Inferior parietal cortex (tissue), 1 donor: ENCODE data around the gene PIEZO2.
"Not testable (repeated sequence)": the region's sequence is repeated elsewhere in the genome, so short reads cannot be mapped to it uniquely, and the experiment has no call there.

Source experiments
- DNase-seq: peaks from one replicate; pipeline ENCODE4 v3.0.0-alpha.2; 2016; ENCODE audit errors: extremely low spot score

PIEZO2 gene

DNA sequence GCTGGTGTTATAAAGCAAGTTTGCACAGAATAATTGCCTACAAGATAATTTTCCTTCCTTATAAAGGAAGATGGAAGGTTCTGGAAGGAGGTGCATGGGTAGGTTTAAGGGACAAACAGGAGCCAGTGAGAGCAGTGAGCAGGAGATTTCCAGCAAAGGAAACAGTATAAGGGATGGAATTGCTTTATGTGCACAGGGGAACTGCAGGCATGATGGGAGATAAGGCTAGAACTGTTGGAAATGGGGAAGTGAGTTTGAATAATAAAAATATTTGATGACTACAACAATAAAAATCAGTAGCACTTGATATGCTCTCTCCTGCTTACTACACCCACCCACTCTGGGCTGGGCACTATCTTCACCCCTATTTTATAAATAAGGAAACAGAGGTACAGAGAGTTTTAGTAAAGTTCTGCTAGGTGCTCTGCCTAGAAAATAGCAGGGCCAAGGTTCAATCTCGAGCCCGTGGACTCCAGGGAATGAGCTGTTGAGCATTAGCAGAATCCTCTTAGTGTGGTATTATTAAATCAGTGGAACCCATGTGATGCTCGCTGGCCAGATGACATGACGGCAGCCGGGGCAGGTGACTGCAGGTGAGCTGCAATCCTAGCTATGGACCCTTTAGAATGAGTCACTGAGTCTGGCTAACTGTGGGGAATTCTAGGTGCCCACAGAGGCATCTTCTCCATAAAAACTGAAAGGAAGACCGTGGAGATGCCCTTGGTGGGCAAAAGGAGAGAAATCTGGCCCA, 302.5 kb downstream of the PIEZO2 start:
- DNase-seq, result no peak

DNA sequence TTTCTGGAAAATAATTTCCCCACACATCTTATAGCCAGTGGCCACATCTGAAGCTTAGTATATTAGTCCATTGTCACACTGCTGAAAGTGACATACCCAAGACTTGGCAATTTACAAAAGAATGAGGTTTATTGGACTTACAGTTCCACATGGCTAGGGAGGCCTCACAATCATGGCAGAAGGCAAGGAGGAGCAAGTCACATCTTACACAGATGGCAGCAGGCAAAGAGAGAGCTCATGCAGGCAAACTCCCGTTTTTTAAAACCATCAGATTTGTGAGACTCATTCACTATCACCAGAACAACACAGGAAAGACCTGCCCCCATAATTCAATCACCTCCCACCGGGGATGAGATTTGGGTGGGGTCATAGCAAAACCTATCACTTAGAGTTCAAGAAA, 303.3 kb downstream of the PIEZO2 start:
- not testable (repeated sequence) for DNase-seq

- DNase-seq, result no peak
Observed at GRCh38 chr18:10843565-10843964, 305.8 kb downstream of the PIEZO2 start.

GRCh38 chr18:10842861-10843260, 306.5 kb downstream of the PIEZO2 start:
- DNase-seq, result no peak

DNA sequence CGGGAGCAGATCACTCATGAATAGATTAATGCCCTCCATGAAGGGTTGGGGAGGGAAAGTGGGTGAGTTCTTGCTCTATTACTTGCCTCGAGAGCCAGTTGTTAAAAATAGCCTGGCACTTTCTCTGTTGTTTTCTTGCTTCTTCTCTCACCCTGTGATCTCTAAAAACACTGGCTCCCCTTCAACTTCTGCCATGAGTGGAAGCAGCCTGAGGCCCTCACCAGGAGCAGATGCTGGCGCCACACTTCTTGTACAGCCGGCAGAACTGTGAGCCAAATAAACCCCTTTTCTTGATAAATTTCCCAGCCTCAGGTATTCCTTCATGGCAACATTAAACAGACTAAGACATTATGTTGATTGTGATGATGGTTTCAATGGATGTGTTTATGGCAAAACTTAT, 307.0 kb downstream of the PIEZO2 start:
- DNase-seq, result no peak

- no peak for DNase-seq
Observed at GRCh38 chr18:10841203-10841602, 308.2 kb downstream of the PIEZO2 start.

- DNase-seq, result no peak
Observed at GRCh38 chr18:10840743-10841142, 308.6 kb downstream of the PIEZO2 start.

GRCh38 chr18:10839421-10839820, 309.9 kb downstream of the PIEZO2 start:
- DNase-seq, result no peak

GRCh38 chr18:10838553-10838952, 310.8 kb downstream of the PIEZO2 start:
- DNase-seq, result no peak

DNA sequence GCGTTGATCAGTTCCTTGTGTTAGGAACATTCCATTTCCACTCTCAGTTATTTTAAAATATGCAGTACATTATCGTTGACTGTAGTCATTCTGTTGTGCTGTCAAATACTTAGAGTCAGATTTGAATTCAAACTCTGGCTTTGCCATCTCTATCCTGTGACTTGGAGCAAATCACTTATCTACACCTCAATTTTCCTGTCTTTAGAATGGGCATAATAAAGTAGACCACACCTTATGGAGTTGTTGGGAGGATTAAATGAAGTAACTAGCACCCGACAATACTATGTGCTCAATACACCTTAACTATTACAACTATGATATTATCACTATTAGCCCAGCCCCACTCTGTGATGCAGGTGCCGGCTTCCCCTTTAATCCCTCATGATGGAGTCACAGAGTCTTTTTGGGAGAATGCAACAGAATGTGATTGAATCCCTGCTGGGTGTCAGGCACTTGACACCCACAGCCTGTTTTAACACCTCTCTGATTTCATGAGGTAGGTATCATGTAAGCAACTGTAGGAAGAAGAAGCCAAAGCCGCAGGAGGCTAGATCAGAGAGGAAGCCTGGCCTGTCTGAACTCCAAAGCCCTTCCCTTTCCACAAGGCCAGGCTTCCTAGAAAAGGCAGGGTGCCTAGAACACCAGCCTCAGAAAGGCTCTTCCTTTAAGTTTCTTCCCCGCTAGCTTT, 315.1 kb downstream of the PIEZO2 start:
- no peak for DNase-seq

DNA sequence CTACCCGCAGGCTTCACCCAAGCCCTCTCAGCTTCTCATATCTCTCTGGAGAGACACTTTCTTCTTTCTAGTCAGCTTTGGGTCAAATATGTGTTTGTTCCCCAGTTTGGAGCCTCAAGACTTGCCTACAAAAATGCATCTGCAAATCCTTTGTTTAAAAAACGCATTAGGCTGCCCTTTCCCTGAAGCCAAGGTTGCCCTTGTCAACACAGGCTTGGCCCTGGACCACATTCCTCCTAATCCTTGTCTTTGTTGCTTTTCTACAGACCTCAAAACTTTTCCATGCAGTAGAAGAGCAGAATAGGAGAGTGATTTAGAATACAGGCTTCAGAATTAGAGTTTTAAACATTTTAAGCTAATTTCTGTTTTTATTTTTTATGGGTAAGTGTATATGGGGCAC, 315.7 kb downstream of the PIEZO2 start:
- DNase-seq, result no peak

DNA sequence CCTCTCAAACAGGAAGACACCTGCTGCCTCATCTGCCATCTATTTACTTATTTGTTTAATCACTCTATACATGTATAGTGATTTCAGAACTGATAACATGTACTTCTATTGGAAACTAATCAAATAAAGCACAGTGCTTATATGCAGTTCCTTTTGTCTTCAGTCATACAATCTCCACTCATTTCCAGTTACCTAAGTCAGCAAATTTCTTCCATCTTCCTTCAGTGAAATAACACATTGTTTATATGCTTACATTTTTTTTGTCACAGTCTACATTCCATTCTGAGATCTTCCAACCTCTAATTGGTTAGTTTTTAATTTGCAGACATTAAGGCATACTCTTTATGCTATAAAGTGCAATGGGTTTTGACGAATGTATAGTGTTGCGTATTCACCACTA, 323.0 kb downstream of the PIEZO2 start:
- DNase-seq, result no peak

GRCh38 chr18:10822456-10822855, 326.9 kb downstream of the PIEZO2 start:
- DNase-seq, result no peak

GRCh38 chr18:10820681-10821080, 328.7 kb downstream of the PIEZO2 start:
- no peak for DNase-seq

DNA sequence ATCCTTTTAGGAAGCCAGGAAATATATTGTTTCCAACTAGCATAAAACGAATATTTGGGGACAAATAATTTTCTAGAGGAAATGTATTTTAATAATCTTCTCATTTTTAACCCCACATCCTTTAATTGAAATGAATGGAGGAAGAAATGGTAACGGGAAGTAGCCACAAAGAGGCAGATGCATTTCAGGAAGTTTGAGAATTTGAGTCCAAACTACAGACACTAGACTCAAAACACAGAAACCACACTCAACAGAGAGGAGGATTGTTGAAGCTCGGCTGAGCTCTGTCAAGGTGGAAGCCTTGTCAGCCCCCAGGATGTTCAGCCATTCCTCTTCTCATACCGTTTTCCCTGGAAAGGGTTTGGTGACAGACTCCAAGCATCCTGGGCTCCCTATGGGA, 335.0 kb downstream of the PIEZO2 start:
- DNase-seq, result no peak

GRCh38 chr18:10805587-10806118, 343.7 kb downstream of the PIEZO2 start:
- no peak for DNase-seq

GRCh38 chr18:10804126-10804525, 345.2 kb downstream of the PIEZO2 start:
- no peak for DNase-seq

- DNase-seq, result no peak
Observed at GRCh38 chr18:10798727-10799550, 350.4 kb downstream of the PIEZO2 start.

- no peak for DNase-seq
Observed at GRCh38 chr18:10797896-10798295, 351.5 kb downstream of the PIEZO2 start.

GRCh38 chr18:10794771-10795170, 354.6 kb downstream of the PIEZO2 start:
- DNase-seq, result no peak

GRCh38 chr18:10793730-10794370, 355.5 kb downstream of the PIEZO2 start:
- no peak for DNase-seq

- no peak for DNase-seq
Observed at GRCh38 chr18:10792181-10792580, 357.2 kb downstream of the PIEZO2 start.
